A549 (cell line): ENCODE data around the gene APELA.

Experiments used
- CBX2 ChIP-seq: fragments of 200-600 bp; sonication (generic); IDR thresholded peaks from 2 replicates; pipeline ENCODE4 v1.6.1; 2016; ENCODE audit warnings: low read depth, mild to moderate bottlenecking, borderline replicate concordance
- CHD2 ChIP-seq: fragments of 150-350 bp; IDR thresholded peaks from 2 replicates; pipeline ENCODE4 v1.6.1; 2014; ENCODE audit warnings: low read length; ENCODE audit not compliant: partially characterized antibody
- CTCF ChIP-seq: fragments of >200 bp; sonication (Bioruptor Twin); formaldehyde crosslinking; IDR thresholded peaks from 3 replicates; pipeline ENCODE4 v1.5.1; 2016
- EP300 ChIP-seq, 2 experiments: fragments of >200 bp; sonication (Bioruptor Twin); formaldehyde crosslinking; IDR thresholded peaks; 2 replicates in 1 of 2; 3 replicates in 1 of 2; pipeline ENCODE4 v1.6.1; 2016 to 2017
- ESRRA ChIP-seq: fragments of 150-350 bp; IDR thresholded peaks from 2 replicates; pipeline ENCODE4 v1.6.1; 2014; ENCODE audit warnings: mild to moderate bottlenecking, low read length, borderline replicate concordance
- FOSL2 ChIP-seq, 2 experiments: fragments of 450-650 bp in 1 of 2; fragments of >200 bp in 1 of 2; sonication (Bioruptor Twin) in 1 of 2; formaldehyde crosslinking; IDR thresholded peaks; 2 replicates each; pipeline versions ENCODE4 v1.5.0 to v1.6.1; 2016 to 2020; ENCODE audit warnings: mild to moderate bottlenecking in 1 of 2, moderate library complexity in 1 of 2
- MAX ChIP-seq: IDR thresholded peaks from 2 replicates; pipeline ENCODE4 v1.6.1; 2012
- MYC ChIP-seq: IDR thresholded peaks from 2 replicates; pipeline ENCODE4 v1.6.1; 2012; ENCODE audit warnings: mild to moderate bottlenecking, inconsistent platforms, low read length, improper control_type of control experiment, borderline replicate concordance
- POLR2A ChIP-seq: IDR thresholded peaks from 2 replicates; pipeline ENCODE4 v1.6.1; 2012; ENCODE audit warnings: mild to moderate bottlenecking, low read length
- RCOR1 ChIP-seq: fragments of 150-350 bp; IDR thresholded peaks from 2 replicates; pipeline ENCODE4 v1.6.1; 2014; ENCODE audit warnings: antibody characterized with exemption, low read length, low read depth
- TP53 ChIP-seq: fragments of 250-450 bp; sonication (Bioruptor Pico); IDR thresholded peaks from 2 replicates; pipeline ENCODE4 v1.5.0; 2021; ENCODE audit warnings: mild to moderate bottlenecking, moderate library complexity

GRCh38 chr4:164926301-164926700, 49.3 kb downstream of the APELA start:
- TF ChIP-seq CTCF (no peak), CBX2 (no peak), POLR2A (no peak), CHD2 (no peak), EP300 (IDR thresholded peaks at IDR 0.05) (no peak), TP53 (CRISPR knock-in tag) (no peak), MYC (no peak), RCOR1 (no peak), MAX (no peak), ESRRA (no peak), FOSL2 (IDR thresholded peaks at IDR 0.05) (no peak), FOSL2 (CRISPR knock-in tag; IDR thresholded peaks at IDR 0.05) (no peak)
